ENCODE results near the gene DACH1.
"Not testable (repeated sequence)": the region's sequence is repeated elsewhere in the genome, so short reads cannot be mapped to it uniquely, and the experiment has no call there.

Gene DACH1

GRCh38 chr13:71864986-71865873, 1.8 kb downstream of the DACH1 start:
- peak; percentile 36 for DNase-seq

- peak; percentile 38 for DNase-seq
These were observed 2.7 kb downstream of the DACH1 start for GRCh38 chr13:71864094-71864985.

GRCh38 chr13:71863254-71863865, 3.6 kb downstream of the DACH1 start:
- no peak for DNase-seq

GRCh38 chr13:71862459-71862943, 4.5 kb downstream of the DACH1 start:
- DNase-seq = no peak

GRCh38 chr13:71861769-71862458, 5.1 kb downstream of the DACH1 start:
- DNase-seq = no peak

GRCh38 chr13:71860547-71861138, 6.4 kb downstream of the DACH1 start:
- DNase-seq = no peak

- DNase-seq = no peak
These were observed 8.4 kb downstream of the DACH1 start for GRCh38 chr13:71858647-71859046.

- DNase-seq = no peak
These were observed 10.4 kb downstream of the DACH1 start for GRCh38 chr13:71856548-71857043.

GRCh38 chr13:71854401-71854800, 12.6 kb downstream of the DACH1 start:
- no peak for DNase-seq

GRCh38 chr13:71853725-71854124, 13.3 kb downstream of the DACH1 start:
- no peak for DNase-seq

GRCh38 chr13:71852736-71853135, 14.3 kb downstream of the DACH1 start:
- no peak for DNase-seq

GRCh38 chr13:71851498-71852409, 15.2 kb downstream of the DACH1 start:
- no peak for DNase-seq

- DNase-seq = no peak
These were observed 25.0 kb downstream of the DACH1 start for GRCh38 chr13:71842003-71842402.

- DNase-seq = no peak
These were observed 28.2 kb downstream of the DACH1 start for GRCh38 chr13:71838842-71839241.

- not testable (repeated sequence) for DNase-seq
These were observed 29.4 kb downstream of the DACH1 start for GRCh38 chr13:71837582-71837981.

GRCh38 chr13:71831716-71832115, 35.3 kb downstream of the DACH1 start:
- DNase-seq = no peak

GRCh38 chr13:71830736-71831135, 36.3 kb downstream of the DACH1 start:
- DNase-seq = no peak

- no peak for DNase-seq
These were observed 36.7 kb downstream of the DACH1 start for GRCh38 chr13:71830323-71830722.

GRCh38 chr13:71829547-71829946, 37.5 kb downstream of the DACH1 start:
- DNase-seq = no peak

- DNase-seq = no peak
These were observed 38.4 kb downstream of the DACH1 start for GRCh38 chr13:71828564-71828963.

GRCh38 chr13:71828117-71828516, 38.9 kb downstream of the DACH1 start:
- no peak for DNase-seq

All from left hindlimb (tissue), 1 donor.